Muscle layer of colon (tissue), 2 donors: Measurements from ENCODE around the gene ELL3.
A peak's percentile ranks its signal among the peaks of the same experiment; 100 is the strongest.
"Not testable (repeated sequence)": the region's sequence is repeated elsewhere in the genome, so short reads cannot be mapped to it uniquely, and the experiment has no call there.

Experiments
- H3K27ac ChIP-seq: one replicate; pipeline ENCODE4 v1.7.0; 2013; ENCODE audit warnings: low read depth, mild to moderate bottlenecking, low read length, moderate library complexity
- H3K27me3 ChIP-seq, 2 donors: one replicate each; pipeline ENCODE4 v1.7.0; 2013; ENCODE audit warnings: low read length in 2 of 2, mild to moderate bottlenecking in 2 of 2; ENCODE audit not compliant: insufficient read depth in 2 of 2, control insufficient read depth in 1 of 2
- H3K36me3 ChIP-seq: one replicate; pipeline ENCODE4 v1.7.0; 2013; ENCODE audit warnings: mild to moderate bottlenecking, low read length; ENCODE audit not compliant: insufficient read depth
- H3K4me1 ChIP-seq: one replicate; pipeline ENCODE4 v1.7.0; 2013; ENCODE audit warnings: mild to moderate bottlenecking, low read length; ENCODE audit not compliant: insufficient read depth
- H3K4me3 ChIP-seq, 2 donors: one replicate each; pipeline ENCODE4 v1.7.0; 2013; ENCODE audit warnings: low read length in 2 of 2, low read depth in 1 of 2, mild to moderate bottlenecking in 1 of 2, moderate library complexity in 1 of 2
- H3K9ac ChIP-seq: one replicate; pipeline ENCODE4 v1.7.0; 2013; ENCODE audit warnings: low read length
- H3K9me3 ChIP-seq: one replicate; pipeline ENCODE4 v1.7.0; 2013; ENCODE audit warnings: mild to moderate bottlenecking, low read length
- donor health status: abdominal sarcoma.
- donor health status: Adenocarcinoma of cecum.

ELL3 gene, protein sequence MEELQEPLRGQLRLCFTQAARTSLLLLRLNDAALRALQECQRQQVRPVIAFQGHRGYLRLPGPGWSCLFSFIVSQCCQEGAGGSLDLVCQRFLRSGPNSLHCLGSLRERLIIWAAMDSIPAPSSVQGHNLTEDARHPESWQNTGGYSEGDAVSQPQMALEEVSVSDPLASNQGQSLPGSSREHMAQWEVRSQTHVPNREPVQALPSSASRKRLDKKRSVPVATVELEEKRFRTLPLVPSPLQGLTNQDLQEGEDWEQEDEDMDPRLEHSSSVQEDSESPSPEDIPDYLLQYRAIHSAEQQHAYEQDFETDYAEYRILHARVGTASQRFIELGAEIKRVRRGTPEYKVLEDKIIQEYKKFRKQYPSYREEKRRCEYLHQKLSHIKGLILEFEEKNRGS

DNA sequence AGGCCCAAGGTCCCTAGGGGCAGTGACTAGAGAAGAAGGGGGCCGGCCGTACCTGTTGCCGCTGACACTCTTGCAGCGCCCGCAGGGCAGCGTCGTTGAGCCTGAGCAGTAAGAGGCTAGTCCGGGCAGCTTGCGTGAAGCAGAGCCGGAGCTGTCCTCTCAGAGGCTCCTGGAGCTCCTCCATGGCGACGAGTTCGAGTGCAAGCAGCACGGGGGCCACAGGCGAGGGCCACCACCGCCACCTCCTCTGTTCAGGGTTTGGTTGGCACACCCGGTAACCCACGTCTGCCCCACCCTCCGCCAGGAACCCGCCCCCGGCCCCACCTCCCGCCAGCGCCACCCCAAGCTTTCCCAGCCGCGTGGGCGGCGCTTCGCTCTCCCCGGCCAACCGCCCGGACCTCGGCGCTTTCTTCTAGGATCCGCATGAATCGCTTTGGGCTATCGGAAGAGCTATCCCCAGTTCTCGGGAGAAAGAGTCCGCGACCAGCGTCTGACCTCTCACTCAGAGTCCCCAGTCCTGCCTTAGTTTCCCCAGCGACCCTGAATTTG is at the start of gene ELL3:
Gene ELL3 (minus strand): TSS at position 249 of the 549 bp plus-strand sequence. CDS start 65 bp downstream, at position 184.
- peak within 1 kb of the TSS; percentile 81 for H3K27ac ChIP-seq
- peak within 1 kb of the TSS; percentile 67 for H3K9ac ChIP-seq

DNA sequence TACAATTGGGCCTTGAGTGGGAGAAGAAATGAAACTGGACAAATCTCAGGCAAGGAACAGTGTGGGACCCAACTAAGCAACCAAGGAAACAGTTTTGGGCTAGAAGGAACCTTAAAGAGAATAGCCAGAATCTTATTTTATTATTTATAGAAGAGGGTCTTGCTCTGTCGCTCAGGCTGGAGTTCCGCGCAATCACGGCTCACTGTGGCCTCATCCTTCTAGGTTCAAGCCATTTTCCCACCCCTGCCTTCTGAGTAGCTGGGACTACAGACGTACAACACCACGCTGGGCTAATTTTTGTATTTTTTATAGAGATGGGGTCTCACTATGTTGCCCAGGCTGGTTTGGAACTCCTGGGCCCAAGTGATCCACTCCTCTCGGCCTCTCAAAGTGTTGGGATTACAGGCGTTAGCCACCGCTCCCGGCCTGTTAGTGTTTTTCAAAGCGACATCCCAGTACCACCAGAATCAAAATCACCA is 49.3 kb upstream of the ELL3 start:
- Histone ChIP-seq H3K9ac (peak overlapping the region; percentile 49), H3K27ac (no peak overlapping the region), H3K36me3 (no peaks in the 10 kb centered on the region), H3K9me3 (no peaks in the 10 kb centered on the region), H3K27me3 (no peaks in the 10 kb centered on the region), H3K4me3 (peak overlapping the region in 1 of 2 donors; percentile 84), H3K4me1 (peaks cover 22% of the 10 kb centered on the region)

More for the DNA sequence above, at the start of gene ELL3:
- Histone ChIP-seq H3K9me3 (no peaks in the 10 kb centered on the region), H3K27me3 (no peaks in the 10 kb centered on the region), H3K36me3 (peaks cover 14% of the 10 kb centered on the region), H3K4me3 (peak within 1 kb of the TSS; percentile 60 to 69), H3K4me1 (peaks cover 7% of the 10 kb centered on the region)

DNA sequence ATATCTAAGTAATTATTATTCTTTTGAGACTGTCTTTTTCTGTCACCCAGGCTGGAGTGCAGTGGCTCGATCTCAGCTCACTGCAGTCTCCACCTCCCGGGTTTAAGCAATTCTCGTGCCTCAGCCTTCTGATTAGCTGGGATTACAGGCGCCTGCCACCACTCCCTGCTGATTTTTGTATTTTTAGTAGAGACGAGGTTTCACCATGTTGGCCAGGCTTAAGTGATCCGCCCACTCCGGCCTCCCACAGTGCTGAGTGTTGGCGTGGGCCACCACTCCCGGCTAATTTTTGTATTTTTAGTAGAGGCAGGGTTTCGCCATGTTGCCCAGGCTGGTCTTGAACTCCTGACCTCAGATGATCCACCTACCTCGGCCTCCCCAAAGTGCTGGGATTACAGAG is 48.5 kb upstream of the ELL3 start:
- H3K4me3 ChIP-seq, H3K27ac ChIP-seq, H3K36me3 ChIP-seq, H3K9me3 ChIP-seq, H3K27me3 ChIP-seq, H3K9ac ChIP-seq: not testable (repeated sequence)
- peaks cover 22% of the 10 kb centered on the region for H3K4me1 ChIP-seq

DNA sequence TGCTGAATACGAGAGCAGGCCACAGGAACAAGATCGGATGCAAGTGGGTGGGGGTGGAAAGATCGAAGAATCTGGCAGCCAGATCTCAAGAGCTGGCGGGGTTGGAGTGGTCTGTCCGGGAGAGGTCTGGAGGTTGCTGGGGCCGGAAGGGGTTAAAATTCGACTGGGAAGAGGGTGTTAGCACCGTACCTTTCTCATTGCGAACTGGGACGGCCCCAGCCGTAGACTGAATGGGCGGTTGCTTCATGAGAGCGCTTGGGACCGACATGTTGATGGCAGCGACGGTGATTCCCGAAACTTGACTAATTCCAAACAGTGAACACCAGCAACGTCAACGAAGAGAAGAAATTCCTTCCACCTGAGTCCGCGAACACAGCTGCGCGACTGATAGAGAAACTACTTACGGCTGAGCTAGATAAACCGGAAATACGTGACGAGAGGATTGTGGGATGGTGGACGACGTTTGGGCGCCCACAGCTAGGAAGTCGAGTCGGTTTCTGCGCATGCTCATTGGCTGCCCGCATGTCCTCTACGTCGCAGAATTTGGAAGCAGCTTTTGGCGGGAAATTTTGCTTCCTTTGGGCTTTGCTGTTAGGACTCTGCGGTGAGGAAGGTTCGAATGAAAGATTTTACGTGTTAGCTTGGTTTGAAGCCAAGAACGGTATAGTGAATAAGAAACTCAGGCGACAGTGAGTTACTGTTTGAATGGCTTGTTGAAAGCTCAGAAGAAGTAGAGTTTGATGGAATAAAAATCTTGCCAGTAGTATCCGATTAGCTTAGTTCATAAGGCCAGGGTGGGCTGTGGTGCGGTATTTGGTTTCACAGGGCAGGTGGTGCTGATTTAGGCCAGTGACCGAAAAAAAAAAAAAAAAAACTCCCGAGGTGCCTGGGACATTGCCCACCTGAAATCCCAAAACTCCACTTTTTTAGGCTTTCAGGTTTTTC is 47.8 kb upstream of the ELL3 start, which contains the start of gene MFAP1:
Gene MFAP1 (minus strand): TSS at position 389 of the 945 bp plus-strand sequence. CDS start 121 bp downstream, at position 268.
- peak within 1 kb of the TSS; percentile 84 to 93 for H3K4me3 ChIP-seq
- no peaks in the 10 kb centered on the region for H3K9me3 ChIP-seq
- H3K27me3 ChIP-seq: no peaks in the 10 kb centered on the region
- peak within 1 kb of the TSS; percentile 87 for H3K27ac ChIP-seq
- H3K9ac ChIP-seq: peak within 1 kb of the TSS; percentile 93
- no peaks in the 10 kb centered on the region for H3K36me3 ChIP-seq
- peaks cover 22% of the 10 kb centered on the region for H3K4me1 ChIP-seq

DNA sequence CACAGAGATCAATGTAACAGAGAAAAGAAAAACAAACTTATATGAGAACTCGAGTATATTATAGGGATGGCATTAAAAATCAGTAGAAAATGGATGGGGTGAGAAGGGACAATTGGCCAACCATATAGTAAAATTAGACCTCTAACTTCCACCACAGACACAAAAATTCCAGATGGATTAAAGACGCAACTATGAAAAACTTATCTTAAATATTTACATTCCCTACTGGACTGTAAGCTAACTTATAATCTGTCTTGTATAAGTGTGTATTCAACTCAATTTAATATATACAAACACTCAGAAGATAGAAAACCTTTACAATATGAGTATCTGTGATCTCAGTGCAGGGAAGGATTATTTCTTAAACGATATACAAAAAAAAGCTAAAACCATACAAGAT is 44.7 kb upstream of the ELL3 start:
- Histone ChIP-seq H3K27me3 (no peaks in the 10 kb centered on the region), H3K27ac (no peak overlapping the region), H3K9ac (no peak overlapping the region), H3K4me3 (no peak overlapping the region), H3K9me3 (no peaks in the 10 kb centered on the region), H3K36me3 (peaks cover 11% of the 10 kb centered on the region), H3K4me1 (peaks cover 22% of the 10 kb centered on the region)

DNA sequence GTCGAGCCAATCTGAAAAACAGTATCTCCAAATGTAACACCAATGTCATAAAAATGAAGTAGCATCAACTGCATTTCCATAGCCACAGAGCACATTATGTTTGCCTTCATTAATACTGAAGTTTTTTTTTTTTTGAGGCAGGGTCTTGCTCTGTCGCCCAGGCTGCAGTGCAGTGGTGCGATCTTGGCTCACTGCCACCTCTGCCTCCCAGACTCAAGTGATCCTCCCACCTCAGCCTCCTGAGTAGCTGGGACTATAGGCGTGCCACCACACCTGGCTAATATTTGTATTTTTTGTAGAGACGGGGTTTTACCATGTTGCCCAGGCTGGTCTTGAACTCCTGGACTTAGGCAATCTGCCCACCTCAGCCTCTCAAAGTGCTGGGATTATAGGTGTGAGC is 38.3 kb upstream of the ELL3 start:
- H3K9me3 ChIP-seq, H3K27ac ChIP-seq, H3K27me3 ChIP-seq, H3K9ac ChIP-seq, H3K4me3 ChIP-seq, H3K4me1 ChIP-seq: not testable (repeated sequence)
- peaks cover 61% of the 10 kb centered on the region for H3K36me3 ChIP-seq

DNA sequence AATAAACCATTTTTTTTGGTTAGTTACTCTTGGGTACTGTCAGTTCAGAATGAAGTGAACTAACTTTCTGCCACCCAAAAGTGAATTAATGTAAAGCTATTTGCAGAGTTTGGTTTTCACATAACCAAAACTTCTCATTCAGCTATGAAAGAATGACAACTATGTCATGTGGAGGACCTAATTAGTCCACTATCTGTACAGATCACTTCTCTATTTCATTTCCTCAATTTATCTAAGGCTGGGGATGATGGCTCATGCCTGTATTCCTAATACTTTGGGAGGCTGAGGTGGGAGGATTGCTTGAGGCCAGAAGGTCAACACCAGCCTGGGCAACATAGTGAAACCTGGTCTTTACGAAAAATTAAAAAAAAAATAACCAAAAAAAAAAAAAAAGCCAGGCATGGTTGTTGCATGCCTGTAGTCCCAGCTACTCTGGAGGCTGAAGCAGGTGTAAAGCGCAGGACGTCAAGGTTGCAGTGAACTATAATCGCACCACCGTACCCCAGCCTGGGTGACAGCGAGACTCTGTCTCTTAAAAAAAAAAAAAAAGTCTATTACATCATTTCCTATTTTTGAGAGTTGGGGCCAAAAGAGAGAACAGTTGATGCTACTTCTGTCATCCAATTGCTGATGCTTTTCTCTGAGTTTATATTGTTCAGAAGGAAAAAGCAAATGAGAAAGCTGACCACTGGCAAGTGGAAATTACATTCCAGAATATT is 32.4 kb upstream of the ELL3 start:
- no peaks in the 10 kb centered on the region for H3K27me3 ChIP-seq
- H3K4me1 ChIP-seq: no peaks in the 10 kb centered on the region
- H3K27ac ChIP-seq: no peak overlapping the region
- no peak overlapping the region for H3K4me3 ChIP-seq
- H3K9ac ChIP-seq: no peak overlapping the region
- no peaks in the 10 kb centered on the region for H3K9me3 ChIP-seq
- peaks cover 76% of the 10 kb centered on the region for H3K36me3 ChIP-seq

DNA sequence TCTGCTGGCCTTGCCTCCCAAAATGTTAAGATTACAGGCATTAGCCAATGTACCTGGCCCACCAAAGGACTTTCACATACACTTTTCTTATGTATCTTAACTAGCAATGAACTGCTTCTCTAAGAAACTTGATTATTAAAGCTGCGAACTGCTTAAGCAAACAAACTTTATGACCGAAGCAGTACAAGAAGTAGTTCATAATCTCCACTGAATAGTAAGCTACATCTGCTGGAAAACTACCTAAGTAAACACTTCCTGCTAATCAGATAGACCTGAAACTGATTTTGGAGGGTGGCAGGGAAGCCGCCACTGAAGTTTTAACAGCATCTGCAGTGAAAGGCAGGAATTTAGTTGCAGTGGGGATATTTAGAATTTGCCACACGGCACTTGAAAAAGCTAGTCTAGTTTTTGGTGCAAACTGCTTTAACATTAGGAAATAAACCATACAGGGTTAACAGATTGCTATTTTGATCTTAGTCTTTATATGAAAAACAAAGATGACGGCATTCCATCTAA is 31.7 kb upstream of the ELL3 start:
- Histone ChIP-seq H3K27ac (no peak overlapping the region), H3K27me3 (no peaks in the 10 kb centered on the region), H3K9me3 (no peaks in the 10 kb centered on the region), H3K36me3 (peaks cover 71% of the 10 kb centered on the region), H3K9ac (no peak overlapping the region), H3K4me1 (no peaks in the 10 kb centered on the region), H3K4me3 (no peak overlapping the region)

DNA sequence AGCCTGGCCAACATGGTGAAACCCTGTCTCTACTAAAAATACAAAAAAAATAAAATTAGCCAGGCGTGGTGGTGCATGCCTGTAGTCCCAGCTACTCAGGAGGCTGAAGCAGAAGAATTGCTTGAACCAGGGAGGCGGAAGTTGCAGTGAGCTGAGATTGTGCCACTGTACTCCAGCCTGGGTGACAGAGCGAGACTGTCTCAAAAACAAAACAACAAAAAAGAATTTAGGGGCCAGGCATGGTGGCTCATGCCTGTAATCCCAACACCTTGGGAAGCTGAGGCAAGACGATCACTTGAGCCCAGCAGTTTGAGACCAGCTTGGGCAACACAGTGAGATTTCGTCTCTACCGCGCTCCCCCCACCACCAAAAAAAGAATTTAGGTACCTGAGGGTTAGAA is 25.9 kb upstream of the ELL3 start:
- H3K4me1 ChIP-seq: peaks cover 15% of the 10 kb centered on the region

DNA sequence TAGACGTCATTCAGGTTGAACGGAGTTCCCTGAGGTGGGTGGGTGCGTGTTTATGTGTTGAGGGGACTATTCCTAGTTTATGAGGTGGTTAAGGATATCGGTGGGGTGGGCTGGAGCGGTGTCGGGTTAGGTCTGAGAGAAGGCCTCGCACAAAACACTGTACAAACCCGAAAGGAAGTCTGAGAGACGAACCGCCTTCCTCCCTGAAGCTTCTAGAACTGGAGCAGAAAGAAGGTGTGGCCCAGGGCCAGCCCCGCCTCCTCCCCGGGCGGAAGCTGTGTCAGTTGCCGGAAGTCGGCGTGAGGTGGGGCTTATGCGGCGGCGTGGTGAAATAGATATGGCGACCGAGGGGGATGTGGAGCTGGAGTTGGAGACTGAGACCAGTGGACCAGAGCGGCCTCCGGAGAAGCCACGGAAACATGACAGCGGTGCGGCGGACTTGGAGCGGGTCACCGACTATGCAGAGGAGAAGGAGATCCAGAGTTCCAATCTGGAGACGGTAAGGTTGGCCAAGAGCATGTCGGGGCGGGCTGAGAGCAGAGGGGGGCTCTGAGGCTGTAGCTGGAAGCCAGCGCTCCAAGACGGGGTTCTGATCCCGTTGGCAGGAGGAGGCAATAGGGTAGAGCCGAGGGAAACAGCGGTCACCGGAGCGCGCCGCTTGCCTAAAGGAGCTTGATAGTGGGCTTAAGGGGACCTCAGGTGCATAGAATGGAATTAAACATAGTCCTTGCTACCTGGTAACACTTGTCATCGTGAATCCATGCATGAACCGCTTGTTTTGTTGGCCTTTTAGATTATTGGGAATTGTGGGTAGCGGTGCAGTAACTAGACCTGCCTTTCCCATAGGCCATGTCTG is 23.7 kb upstream of the ELL3 start, which contains the start of gene HYPK:
Gene HYPK (plus strand): TSS at position 314 of the 856 bp plus-strand sequence. CDS start 24 bp downstream, at position 338.
- H3K4me1 ChIP-seq: peaks cover 21% of the 10 kb centered on the region
- peaks cover 53% of the 10 kb centered on the region for H3K36me3 ChIP-seq
- peak within 1 kb of the TSS; percentile 52 for H3K27ac ChIP-seq

More for the DNA sequence above, 25.9 kb upstream of the ELL3 start:
- not testable (repeated sequence) for H3K4me3 ChIP-seq, H3K9me3 ChIP-seq, H3K27me3 ChIP-seq, H3K9ac ChIP-seq, H3K27ac ChIP-seq
- peaks cover 48% of the 10 kb centered on the region for H3K36me3 ChIP-seq

More for the DNA sequence above, 23.7 kb upstream of the ELL3 start, which contains the start of gene HYPK:
- Histone ChIP-seq H3K9me3 (no peaks in the 10 kb centered on the region), H3K4me3 (peak within 1 kb of the TSS; percentile 69 to 89), H3K9ac (peak within 1 kb of the TSS; percentile 87), H3K27me3 (no peaks in the 10 kb centered on the region)
